ENCODE results near the gene CACNB1.

GRCh38 chr17:39200957-39201510, 3.6 kb upstream of the CACNB1 start:
- no peak for TF ChIP-seq CTCF (conservative IDR thresholded peaks at IDR 0.05)
- TF ChIP-seq ZFX (IDR thresholded peaks at IDR 0.05) = no peak
